ENCODE results near the gene DVL2. TPM values are rescaled to one million over a fixed set of nuclear protein-coding genes. Genes with fewer than 3 reads are reported as not detected.

Gene DVL2
- total RNA-seq, 2 experiments from 2014 or later, result 47.2 to 49.1 TPM

- CTCF ChIA-PET, result no interaction called here
- POLR2A ChIA-PET, result no interaction called here
- H3K4me3 Mint-ChIP-seq, result no peak overlapping the region
- peaks cover 48% of the 10 kb centered on the region for H3K36me3 Mint-ChIP-seq (ENCODE audit: low read depth)
- H3K9me3 Mint-ChIP-seq, result no peaks in the 10 kb centered on the region
- no peaks in the 10 kb centered on the region for H3K27me3 Mint-ChIP-seq
- DNase-seq, result no peak
- H3K4me1 Mint-ChIP-seq, result peaks cover 26% of the 10 kb centered on the region
- no peak overlapping the region for H3K27ac Mint-ChIP-seq
Observed at GRCh38 chr17:7229504-7229903, 4.8 kb downstream of the DVL2 start.

GRCh38 chr17:7228920-7229319, 5.4 kb downstream of the DVL2 start:
- Mint-ChIP-seq H3K9me3 (no peaks in the 10 kb centered on the region), H3K4me1 (peaks cover 25% of the 10 kb centered on the region), H3K27me3 (no peaks in the 10 kb centered on the region), H3K27ac (no peak overlapping the region), H3K4me3 (no peak overlapping the region), H3K36me3 (ENCODE audit: low read depth) (peaks cover 49% of the 10 kb centered on the region)
- no peak for DNase-seq
- ChIA-PET CTCF (no interaction called here), POLR2A (no interaction called here)

GRCh38 chr17:7226721-7227710, 7.3 kb downstream of the DVL2 start:
- Mint-ChIP-seq H3K27ac (no peak overlapping the region), H3K4me3 (no peak overlapping the region), H3K9me3 (no peaks in the 10 kb centered on the region), H3K4me1 (peaks cover 10% of the 10 kb centered on the region), H3K36me3 (ENCODE audit: low read depth) (peaks cover 59% of the 10 kb centered on the region), H3K27me3 (no peaks in the 10 kb centered on the region)
- ChIA-PET CTCF (no interaction called here), POLR2A (no interaction called here)
- DNase-seq, result no peak

GRCh38 chr17:7225711-7226331, 8.5 kb downstream of the DVL2 start:
- no peaks in the 10 kb centered on the region for H3K27me3 Mint-ChIP-seq
- no peak for DNase-seq
- CTCF ChIA-PET, result no interaction called here
- peaks cover 14% of the 10 kb centered on the region for H3K4me1 Mint-ChIP-seq
- no peak overlapping the region for H3K27ac Mint-ChIP-seq
- no peaks in the 10 kb centered on the region for H3K9me3 Mint-ChIP-seq
- H3K4me3 Mint-ChIP-seq, result no peak overlapping the region
- peaks cover 68% of the 10 kb centered on the region for H3K36me3 Mint-ChIP-seq (ENCODE audit: low read depth)
- POLR2A ChIA-PET, result interaction anchor here (1.2 kb wide), 1 partner anchor 12 kb away, joined by 4 read pairs; no protein-coding TSS in a partner anchor

- H3K36me3 Mint-ChIP-seq (ENCODE audit: low read depth), result peaks cover 68% of the 10 kb centered on the region
- no peak overlapping the region for H3K27ac Mint-ChIP-seq
- no peak for DNase-seq
- CTCF ChIA-PET, result no interaction called here
- POLR2A ChIA-PET, result interaction anchor here (1.2 to 8.4 kb wide), 2 partner anchors 11 to 15 kb away, joined by 4 to 100 read pairs; partner anchors contain the start of genes GABARAP and PHF23
- no peaks in the 10 kb centered on the region for H3K9me3 Mint-ChIP-seq
- no peaks in the 10 kb centered on the region for H3K27me3 Mint-ChIP-seq
- no peak overlapping the region for H3K4me3 Mint-ChIP-seq
- peaks cover 21% of the 10 kb centered on the region for H3K4me1 Mint-ChIP-seq
Observed at GRCh38 chr17:7224661-7225111, 9.6 kb downstream of the DVL2 start.

GRCh38 chr17:7224110-7224509, 10.2 kb downstream of the DVL2 start:
- no peak for DNase-seq
- Mint-ChIP-seq H3K27me3 (no peaks in the 10 kb centered on the region), H3K36me3 (ENCODE audit: low read depth) (peaks cover 63% of the 10 kb centered on the region), H3K27ac (no peak overlapping the region), H3K4me1 (peaks cover 25% of the 10 kb centered on the region), H3K4me3 (no peak overlapping the region), H3K9me3 (no peaks in the 10 kb centered on the region)
- ChIA-PET CTCF (interaction anchor here (1.0 kb wide), 1 partner anchor 9 kb away, joined by 3 read pairs; no protein-coding TSS in a partner anchor), POLR2A (interaction anchor here (0.8 to 8.4 kb wide), 3 partner anchors 9 to 16 kb away, joined by 3 to 100 read pairs (median 6); partner anchors contain the start of genes DVL2, GABARAP and PHF23)

GRCh38 chr17:7223375-7223774, 10.9 kb downstream of the DVL2 start:
- H3K9me3 Mint-ChIP-seq, result no peaks in the 10 kb centered on the region
- ChIA-PET POLR2A (interaction anchor here (0.8 to 8.4 kb wide), 3 partner anchors 10 to 17 kb away, joined by 3 to 100 read pairs (median 6); partner anchors contain the start of genes DVL2, GABARAP and PHF23), CTCF (interaction anchor here (0.6 to 5.2 kb wide), 3 partner anchors 8 to 14 kb away, joined by 3 to 44 read pairs (median 6); partner anchors contain the start of genes DVL2 and PHF23)
- H3K27ac Mint-ChIP-seq, result no peak overlapping the region
- H3K27me3 Mint-ChIP-seq, result no peaks in the 10 kb centered on the region
- peaks cover 56% of the 10 kb centered on the region for H3K36me3 Mint-ChIP-seq (ENCODE audit: low read depth)
- DNase-seq, result no peak
- H3K4me3 Mint-ChIP-seq, result no peak overlapping the region
- peaks cover 30% of the 10 kb centered on the region for H3K4me1 Mint-ChIP-seq

GRCh38 chr17:7222972-7223292, 11.4 kb downstream of the DVL2 start:
- Mint-ChIP-seq H3K27ac (no peak overlapping the region), H3K9me3 (no peaks in the 10 kb centered on the region), H3K36me3 (ENCODE audit: low read depth) (peaks cover 52% of the 10 kb centered on the region), H3K27me3 (no peaks in the 10 kb centered on the region), H3K4me1 (peaks cover 30% of the 10 kb centered on the region), H3K4me3 (no peak overlapping the region)
- no peak for DNase-seq
- POLR2A ChIA-PET, result interaction anchor here (1.8 to 8.4 kb wide), 2 partner anchors 11 to 17 kb away, joined by 6 to 100 read pairs; partner anchors contain the start of genes DVL2, GABARAP and PHF23
- CTCF ChIA-PET, result interaction anchor here (5.2 kb wide), 1 partner anchor 14 kb away, joined by 44 read pairs; the partner anchor contains the start of genes DVL2 and PHF23

- CTCF ChIA-PET, result interaction anchor here (4.0 to 5.2 kb wide), 2 partner anchors 15 to 74 kb away, joined by 44 to 61 read pairs; partner anchors contain the start of genes DVL2 and PHF23
- POLR2A ChIA-PET, result interaction anchor here (1.8 to 8.4 kb wide), 2 partner anchors 12 to 18 kb away, joined by 6 to 100 read pairs; partner anchors contain the start of genes DVL2, GABARAP and PHF23
- peaks cover 50% of the 10 kb centered on the region for H3K36me3 Mint-ChIP-seq (ENCODE audit: low read depth)
- peaks cover 33% of the 10 kb centered on the region for H3K4me1 Mint-ChIP-seq
- no peak for DNase-seq
- H3K27ac Mint-ChIP-seq, result no peak overlapping the region
- no peaks in the 10 kb centered on the region for H3K27me3 Mint-ChIP-seq
- no peak overlapping the region for H3K4me3 Mint-ChIP-seq
- H3K9me3 Mint-ChIP-seq, result no peaks in the 10 kb centered on the region
Observed at GRCh38 chr17:7222093-7222971, 12.0 kb downstream of the DVL2 start.

GRCh38 chr17:7221278-7222092, 12.8 kb downstream of the DVL2 start:
- CTCF ChIA-PET, result interaction anchor here (0.7 to 5.2 kb wide), 17 partner anchors 9 to 176 kb away, joined by 3 to 61 read pairs (median 4); partner anchors contain the start of genes ACAP1, CTDNEP1, DVL2 and ELP5
- Mint-ChIP-seq H3K4me1 (peaks cover 36% of the 10 kb centered on the region), H3K36me3 (ENCODE audit: low read depth) (peaks cover 45% of the 10 kb centered on the region), H3K9me3 (no peaks in the 10 kb centered on the region), H3K4me3 (peak overlapping the region; percentile 93), H3K27me3 (no peaks in the 10 kb centered on the region), H3K27ac (peak overlapping the region; percentile 84)
- no peak for DNase-seq
- POLR2A ChIA-PET, result interaction anchor here (1.2 to 8.4 kb wide), 6 partner anchors 11 to 362 kb away, joined by 3 to 100 read pairs (median 8); partner anchors contain the start of genes CTDNEP1, DVL2, ELP5 and GABARAP

- peak overlapping the region; percentile 84 for H3K27ac Mint-ChIP-seq
- peak overlapping the region; percentile 93 for H3K4me3 Mint-ChIP-seq
- H3K27me3 Mint-ChIP-seq, result no peaks in the 10 kb centered on the region
- CTCF ChIA-PET, result interaction anchor here (0.7 to 5.2 kb wide), 21 partner anchors 10 to 216 kb away, joined by 3 to 61 read pairs (median 3); partner anchors contain the start of genes ACAP1, CTDNEP1, DVL2 and ELP5
- peaks cover 43% of the 10 kb centered on the region for H3K4me1 Mint-ChIP-seq
- H3K9me3 Mint-ChIP-seq, result no peaks in the 10 kb centered on the region
- POLR2A ChIA-PET, result interaction anchor here (0.6 to 8.4 kb wide), 11 partner anchors 10 to 363 kb away, joined by 3 to 100 read pairs (median 7); partner anchors contain the start of genes CTDNEP1, DVL2, ELP5 and GABARAP
- peak; percentile 76 for DNase-seq
- H3K36me3 Mint-ChIP-seq (ENCODE audit: low read depth), result peaks cover 41% of the 10 kb centered on the region
Observed at GRCh38 chr17:7220593-7221277, 13.6 kb downstream of the DVL2 start.

Measured in activated CD4-positive, alpha-beta memory T cell treated with anti-CD3 and anti-CD28 coated beads, Interleukin-2, amount 10 ng/mL, durations not matched to agents 7 days and 5 days (primary cell).